HK-2 (cell line): Measurements from ENCODE around the gene ZNF207.
"Not testable (repeated sequence)": the region's sequence is repeated elsewhere in the genome, so short reads cannot be mapped to it uniquely, and the experiment has no call there.

Source experiments
- DNase-seq: peaks from one replicate; pipeline ENCODE4 v3.0.0-alpha.2; 2018; ENCODE audit not compliant: unreplicated experiment

Gene ZNF207

GRCh38 chr17:32335046-32335445, 14.9 kb upstream of the ZNF207 start:
- no peak for DNase-seq

GRCh38 chr17:32335687-32336086, 14.3 kb upstream of the ZNF207 start:
- no peak for DNase-seq

- no peak for DNase-seq
These were observed 8.7 kb upstream of the ZNF207 start for GRCh38 chr17:32341141-32341856.

- DNase-seq = peak; percentile 83
These were observed 7.9 kb upstream of the ZNF207 start, which contains the start of gene C17orf75 for GRCh38 chr17:32341857-32342602. C17orf75 (minus strand) TSS chr17:32342173; CDS start chr17:32342139, 34 bp downstream.

- DNase-seq = no peak
These were observed 7.2 kb upstream of the ZNF207 start for GRCh38 chr17:32342603-32343325.

GRCh38 chr17:32345951-32346600, 3.9 kb upstream of the ZNF207 start:
- DNase-seq = no peak

- no peak for DNase-seq
These were observed 1.5 kb upstream of the ZNF207 start for GRCh38 chr17:32348483-32348800.

GRCh38 chr17:32349503-32349853, 479 bp upstream of the ZNF207 start:
- no peak for DNase-seq

- DNase-seq = no peak
These were observed 885 bp downstream of the ZNF207 start for GRCh38 chr17:32350666-32351418.

GRCh38 chr17:32352734-32353133, 2.8 kb downstream of the ZNF207 start:
- DNase-seq = not testable (repeated sequence)

- no peak for DNase-seq
These were observed 5.9 kb downstream of the ZNF207 start for GRCh38 chr17:32355649-32356377.

- no peak for DNase-seq
These were observed 6.4 kb downstream of the ZNF207 start for GRCh38 chr17:32356378-32356743.

- no peak for DNase-seq
These were observed 6.8 kb downstream of the ZNF207 start for GRCh38 chr17:32356750-32357149.

GRCh38 chr17:32357615-32358014, 7.7 kb downstream of the ZNF207 start:
- DNase-seq = no peak

GRCh38 chr17:32361270-32361669, 11.3 kb downstream of the ZNF207 start:
- no peak for DNase-seq

GRCh38 chr17:32370426-32370825, 20.5 kb downstream of the ZNF207 start:
- DNase-seq = no peak

- DNase-seq = no peak
These were observed 32.7 kb downstream of the ZNF207 start for GRCh38 chr17:32382526-32383223.

- no peak for DNase-seq
These were observed 34.0 kb downstream of the ZNF207 start for GRCh38 chr17:32383926-32384434.

GRCh38 chr17:32385121-32385520, 35.2 kb downstream of the ZNF207 start:
- DNase-seq = no peak

- no peak for DNase-seq
These were observed 36.0 kb downstream of the ZNF207 start for GRCh38 chr17:32385971-32386370.
